Measurements from ENCODE around the gene INSR.

The INSR gene

GRCh38 chr19:7293762-7294557, at the start of gene INSR:
Gene INSR, minus strand, starts transcription at chr19:7294414. Its CDS starts 523 bp downstream, at chr19:7293891.
- no peaks in the 10 kb centered on the region for H3K36me3 ChIP-seq (replicated peaks; ENCODE audit: low read depth, low read length)
- H2AFZ ChIP-seq (ENCODE audit: low read depth, low read length) = no peak within 1 kb of the TSS
- H3K4me2 ChIP-seq (ENCODE audit: low read length) = no peak within 1 kb of the TSS
- no peak within 1 kb of the TSS for H3K27ac ChIP-seq (ENCODE audit: low read length)
- H3K9me3 ChIP-seq (ENCODE audit: insufficient read depth, low read length) = no peaks in the 10 kb centered on the region
- no peaks in the 10 kb centered on the region for H3K4me1 ChIP-seq (ENCODE audit: low read length)
- no peaks in the 10 kb centered on the region for H3K79me2 ChIP-seq (ENCODE audit: low read length)
- TF ChIP-seq, protein P1, sequence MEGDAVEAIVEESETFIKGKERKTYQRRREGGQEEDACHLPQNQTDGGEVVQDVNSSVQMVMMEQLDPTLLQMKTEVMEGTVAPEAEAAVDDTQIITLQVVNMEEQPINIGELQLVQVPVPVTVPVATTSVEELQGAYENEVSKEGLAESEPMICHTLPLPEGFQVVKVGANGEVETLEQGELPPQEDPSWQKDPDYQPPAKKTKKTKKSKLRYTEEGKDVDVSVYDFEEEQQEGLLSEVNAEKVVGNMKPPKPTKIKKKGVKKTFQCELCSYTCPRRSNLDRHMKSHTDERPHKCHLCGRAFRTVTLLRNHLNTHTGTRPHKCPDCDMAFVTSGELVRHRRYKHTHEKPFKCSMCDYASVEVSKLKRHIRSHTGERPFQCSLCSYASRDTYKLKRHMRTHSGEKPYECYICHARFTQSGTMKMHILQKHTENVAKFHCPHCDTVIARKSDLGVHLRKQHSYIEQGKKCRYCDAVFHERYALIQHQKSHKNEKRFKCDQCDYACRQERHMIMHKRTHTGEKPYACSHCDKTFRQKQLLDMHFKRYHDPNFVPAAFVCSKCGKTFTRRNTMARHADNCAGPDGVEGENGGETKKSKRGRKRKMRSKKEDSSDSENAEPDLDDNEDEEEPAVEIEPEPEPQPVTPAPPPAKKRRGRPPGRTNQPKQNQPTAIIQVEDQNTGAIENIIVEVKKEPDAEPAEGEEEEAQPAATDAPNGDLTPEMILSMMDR (IDR thresholded peaks at IDR 0.05; ENCODE audit: low read depth, low read length) = no peak
- no peak for TF ChIP-seq EZH2phosphoT487 (IDR thresholded peaks at IDR 0.05; ENCODE audit: low read depth)
- H3K27me3 ChIP-seq (ENCODE audit: low read depth, low read length) = no peaks in the 10 kb centered on the region
- H3K9ac ChIP-seq (ENCODE audit: low read length) = no peak within 1 kb of the TSS
- H4K20me1 ChIP-seq (ENCODE audit: insufficient read depth, low read length) = no peaks in the 10 kb centered on the region
- H3K4me3 ChIP-seq (ENCODE audit: low read length) = no peak within 1 kb of the TSS

GRCh38 chr19:7342143-7342542, 47.9 kb upstream of the INSR start:
- TF ChIP-seq EZH2phosphoT487 (IDR thresholded peaks at IDR 0.05; ENCODE audit: low read depth) = no peak
- TF ChIP-seq, protein P1 (IDR thresholded peaks at IDR 0.05; ENCODE audit: low read depth, low read length) = no peak
- peaks cover 44% of the 10 kb centered on the region for H3K27me3 ChIP-seq (ENCODE audit: low read depth, low read length)
- H3K4me2 ChIP-seq (ENCODE audit: low read length) = no peak overlapping the region
- H3K36me3 ChIP-seq (replicated peaks; ENCODE audit: low read depth, low read length) = no peaks in the 10 kb centered on the region
- H4K20me1 ChIP-seq (ENCODE audit: insufficient read depth, low read length) = no peaks in the 10 kb centered on the region
- no peak overlapping the region for H3K4me3 ChIP-seq (ENCODE audit: low read length)
- H3K9me3 ChIP-seq (ENCODE audit: insufficient read depth, low read length) = peaks cover under 1% of the 10 kb centered on the region; the same call in 1 of the 2 replicates
- no peak overlapping the region for H3K27ac ChIP-seq (ENCODE audit: low read length)
- peaks cover 27% of the 10 kb centered on the region for H3K4me1 ChIP-seq (ENCODE audit: low read length)
- H3K9ac ChIP-seq (ENCODE audit: low read length) = no peak overlapping the region
- H2AFZ ChIP-seq (ENCODE audit: low read depth, low read length) = no peak overlapping the region
- H3K79me2 ChIP-seq (ENCODE audit: low read length) = no peaks in the 10 kb centered on the region

DNA sequence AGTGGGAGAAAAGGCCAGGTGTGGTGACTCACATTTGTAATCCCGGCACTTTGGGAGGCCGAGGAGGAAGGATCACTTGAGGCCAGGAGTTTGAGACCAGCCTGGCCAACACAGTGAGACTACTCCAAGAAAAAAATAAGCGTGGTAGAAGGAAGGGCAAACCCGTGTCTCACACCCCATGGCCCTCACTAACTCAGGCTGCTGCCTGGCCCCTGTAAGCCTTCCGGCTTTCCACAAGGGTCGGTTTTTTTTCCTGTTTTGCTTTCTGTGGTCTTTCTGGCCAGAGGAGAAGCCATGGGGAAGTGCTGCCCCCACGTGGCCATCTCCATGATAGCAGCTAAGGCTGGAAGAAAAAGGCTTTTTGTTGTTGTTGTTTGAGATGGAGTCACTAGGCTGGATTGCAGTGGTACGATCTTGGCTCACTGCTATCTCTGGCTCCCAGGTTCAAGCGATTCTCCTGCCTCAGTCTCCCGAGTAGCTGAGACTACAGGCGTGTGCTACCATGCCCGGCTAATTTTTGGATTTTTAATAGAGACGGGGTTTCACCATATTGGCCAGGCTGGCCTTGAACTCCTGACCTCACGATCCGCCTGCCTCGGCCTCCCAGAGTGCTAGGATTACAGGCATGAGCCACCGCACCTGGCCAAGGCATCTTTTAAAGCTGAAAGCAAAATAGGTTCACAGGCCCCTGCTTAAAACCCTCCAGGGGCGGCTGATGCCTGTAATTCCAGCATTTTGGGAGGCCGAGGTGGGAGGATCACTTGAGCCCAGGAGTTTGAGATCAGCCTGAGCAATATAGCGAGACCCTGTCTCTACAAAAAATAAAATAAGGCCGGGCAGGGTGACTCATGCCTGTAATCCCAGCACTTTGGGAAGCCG, 47.0 kb upstream of the INSR start:
- Histone ChIP-seq H3K9me3 (ENCODE audit: insufficient read depth, low read length) (peaks cover 5% of the 10 kb centered on the region; the same call in 1 of the 2 replicates), H2AFZ (ENCODE audit: low read depth, low read length) (peak overlapping the region; percentile 63; the same call in 1 of the 2 replicates), H3K36me3 (replicated peaks; ENCODE audit: low read depth, low read length) (no peaks in the 10 kb centered on the region), H3K79me2 (ENCODE audit: low read length) (no peaks in the 10 kb centered on the region), H3K4me1 (ENCODE audit: low read length) (peaks cover 30% of the 10 kb centered on the region), H3K27me3 (ENCODE audit: low read depth, low read length) (peaks cover 49% of the 10 kb centered on the region), H3K4me2 (ENCODE audit: low read length) (peak overlapping the region; percentile 52), H3K9ac (ENCODE audit: low read length) (0 out of 2 replicates have a peak overlapping the region, but pooled peaks have one; percentile 15), H4K20me1 (ENCODE audit: insufficient read depth, low read length) (no peaks in the 10 kb centered on the region), H3K4me3 (ENCODE audit: low read length) (peak overlapping the region; percentile 44), H3K27ac (ENCODE audit: low read length) (no peak overlapping the region)
- no peak for TF ChIP-seq EZH2phosphoT487 (IDR thresholded peaks at IDR 0.05; ENCODE audit: low read depth)
- TF ChIP-seq, protein P1 (IDR thresholded peaks at IDR 0.05; ENCODE audit: low read depth, low read length) = peak; percentile 94
